BJ (cell line): Measurements from ENCODE around the gene ART5. TPM values are rescaled to one million over a fixed set of nuclear protein-coding genes. Genes with fewer than 3 reads are reported as not detected.

ENCODE experiments used
- polyA plus RNA-seq: library from polyadenylated mRNA; depleted of rRNA; stranded (reverse); fragments of >200 nt; gene quantifications from 2 replicates; pipeline ENCODE4 v1.2.3, GENCODE V29; 2011; rRNA removed
- small RNA-seq: library from RNA; depleted of rRNA; stranded (forward); fragments of <200 nt; gene quantifications from one replicate; pipeline ENCODE3, GENCODE V24; 2012; ENCODE audit warnings: low replicate concordance, low read depth; ENCODE audit not compliant: insufficient read length

ART5 gene
- polyA plus RNA-seq, 1 experiment = 0.38 TPM

Small RNAs within 50 kb of the gene (small RNA-seq; reads per million reads assigned to genes)
- not detected for gene RF00019

Other genes starting within 250 kb of the ART5 start
- not detected in 2 replicates for gene ART1, start 3.1 kb upstream of the ART5 start, polyA plus RNA-seq
- gene CHRNA10, start 29.4 kb upstream of the ART5 start, polyA plus RNA-seq = 0.49 and 0.63 TPM in 2 replicates
- 103 and 145 TPM in 2 replicates for gene NUP98, start 155.6 kb upstream of the ART5 start, polyA plus RNA-seq
- 22.3 and 34.9 TPM in 2 replicates for gene PGAP2, start 166.6 kb upstream of the ART5 start, polyA plus RNA-seq
- gene RHOG, start 199.0 kb upstream of the ART5 start, polyA plus RNA-seq = 61.2 and 96.8 TPM in 2 replicates
- gene STIM1, start 213.7 kb upstream of the ART5 start, polyA plus RNA-seq = 24.4 and 54.6 TPM in 2 replicates